Measurements from ENCODE around the gene PPARA. TPM values are rescaled to one million over a fixed set of nuclear protein-coding genes. Genes with fewer than 3 reads are reported as not detected.

Gene PPARA
- total RNA-seq, 1 donor from 2014 or later, result 13.0 TPM

DNA sequence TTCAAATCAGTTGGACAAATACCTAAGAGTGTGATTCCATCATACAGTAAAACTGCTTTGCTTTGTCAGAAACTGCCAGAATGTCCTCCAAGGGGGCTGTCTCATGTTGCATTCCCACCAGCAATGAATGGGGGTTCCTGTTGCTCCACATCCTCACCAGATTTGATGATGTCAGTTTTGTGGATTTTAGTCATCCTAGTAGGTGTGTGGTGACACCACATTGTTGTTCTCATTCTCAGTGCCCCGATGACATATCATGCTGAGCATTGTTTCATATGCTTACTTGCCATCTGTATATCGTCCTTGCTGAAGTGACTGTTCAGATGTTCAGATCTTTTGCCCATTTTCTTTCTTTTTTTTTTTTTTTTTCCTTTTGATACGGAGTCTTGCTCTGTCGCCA lies 62.7 kb downstream of the PPARA start:
- Mint-ChIP-seq H3K4me1 (no peaks in the 10 kb centered on the region), H3K9me3 (peaks cover 40% of the 10 kb centered on the region), H3K27me3 (ENCODE audit: low read depth) (no peaks in the 10 kb centered on the region), H3K36me3 (peaks cover 66% of the 10 kb centered on the region), H3K4me3 (no peak overlapping the region), H3K27ac (no peak overlapping the region)
- no peak for DNase-seq (ENCODE audit: low spot score in 2 of 2, unreplicated experiment in 2 of 2)
- TF ChIP-seq, protein P1, sequence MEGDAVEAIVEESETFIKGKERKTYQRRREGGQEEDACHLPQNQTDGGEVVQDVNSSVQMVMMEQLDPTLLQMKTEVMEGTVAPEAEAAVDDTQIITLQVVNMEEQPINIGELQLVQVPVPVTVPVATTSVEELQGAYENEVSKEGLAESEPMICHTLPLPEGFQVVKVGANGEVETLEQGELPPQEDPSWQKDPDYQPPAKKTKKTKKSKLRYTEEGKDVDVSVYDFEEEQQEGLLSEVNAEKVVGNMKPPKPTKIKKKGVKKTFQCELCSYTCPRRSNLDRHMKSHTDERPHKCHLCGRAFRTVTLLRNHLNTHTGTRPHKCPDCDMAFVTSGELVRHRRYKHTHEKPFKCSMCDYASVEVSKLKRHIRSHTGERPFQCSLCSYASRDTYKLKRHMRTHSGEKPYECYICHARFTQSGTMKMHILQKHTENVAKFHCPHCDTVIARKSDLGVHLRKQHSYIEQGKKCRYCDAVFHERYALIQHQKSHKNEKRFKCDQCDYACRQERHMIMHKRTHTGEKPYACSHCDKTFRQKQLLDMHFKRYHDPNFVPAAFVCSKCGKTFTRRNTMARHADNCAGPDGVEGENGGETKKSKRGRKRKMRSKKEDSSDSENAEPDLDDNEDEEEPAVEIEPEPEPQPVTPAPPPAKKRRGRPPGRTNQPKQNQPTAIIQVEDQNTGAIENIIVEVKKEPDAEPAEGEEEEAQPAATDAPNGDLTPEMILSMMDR (IDR thresholded peaks at IDR 0.05; ENCODE audit: unreplicated experiment), result no peak

DNA sequence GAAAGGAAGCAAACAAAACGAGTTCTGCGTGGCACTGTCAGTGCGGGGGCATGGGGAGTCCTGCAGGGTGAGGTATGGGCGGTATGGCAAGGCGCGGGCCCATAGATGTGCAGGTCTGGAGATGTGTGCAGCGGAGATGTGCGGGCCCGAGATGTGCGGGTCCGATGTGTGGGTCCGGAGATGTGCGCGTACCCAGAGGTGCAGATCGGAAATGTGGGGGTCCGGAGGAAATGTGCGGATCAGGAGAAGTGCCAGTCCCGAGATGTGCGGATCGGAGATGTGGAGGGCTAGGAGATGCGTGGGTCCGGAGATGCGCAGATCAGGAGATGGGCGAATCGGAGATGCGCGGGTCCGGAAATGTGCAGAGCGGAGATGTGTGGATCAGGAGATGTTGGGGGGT lies 63.8 kb downstream of the PPARA start:
- no peaks in the 10 kb centered on the region for H3K27me3 Mint-ChIP-seq (ENCODE audit: low read depth)
- TF ChIP-seq, protein P1 (IDR thresholded peaks at IDR 0.05; ENCODE audit: unreplicated experiment), result no peak
- H3K9me3 Mint-ChIP-seq, result peaks cover 31% of the 10 kb centered on the region
- no peaks in the 10 kb centered on the region for H3K4me1 Mint-ChIP-seq
- peaks cover 60% of the 10 kb centered on the region for H3K36me3 Mint-ChIP-seq
- H3K27ac Mint-ChIP-seq, result no peak overlapping the region
- DNase-seq (ENCODE audit: low spot score in 2 of 2, unreplicated experiment in 2 of 2), result no peak
- no peak overlapping the region for H3K4me3 Mint-ChIP-seq

GRCh38 chr22:46214616-46215015 lies 64.3 kb downstream of the PPARA start:
- TF ChIP-seq, protein P1 (IDR thresholded peaks at IDR 0.05; ENCODE audit: unreplicated experiment), result no peak
- no peak for DNase-seq (ENCODE audit: low spot score in 2 of 2, unreplicated experiment in 2 of 2)
- peaks cover 27% of the 10 kb centered on the region for H3K9me3 Mint-ChIP-seq
- H3K36me3 Mint-ChIP-seq, result peaks cover 60% of the 10 kb centered on the region
- peaks cover 1% of the 10 kb centered on the region for H3K4me1 Mint-ChIP-seq
- no peaks in the 10 kb centered on the region for H3K27me3 Mint-ChIP-seq (ENCODE audit: low read depth)
- no peak overlapping the region for H3K4me3 Mint-ChIP-seq
- H3K27ac Mint-ChIP-seq, result no peak overlapping the region

GRCh38 chr22:46219636-46220035 lies 69.3 kb downstream of the PPARA start:
- TF ChIP-seq, protein P1 (IDR thresholded peaks at IDR 0.05; ENCODE audit: unreplicated experiment), result no peak
- no peak for DNase-seq (ENCODE audit: low spot score in 2 of 2, unreplicated experiment in 2 of 2)
- Mint-ChIP-seq H3K27ac (no peak overlapping the region), H3K4me1 (peaks cover 2% of the 10 kb centered on the region), H3K27me3 (ENCODE audit: low read depth) (no peaks in the 10 kb centered on the region), H3K4me3 (no peak overlapping the region), H3K9me3 (no peaks in the 10 kb centered on the region), H3K36me3 (peaks cover 35% of the 10 kb centered on the region)

GRCh38 chr22:46220921-46221320 lies 70.6 kb downstream of the PPARA start:
- no peak overlapping the region for H3K27ac Mint-ChIP-seq
- peaks cover 34% of the 10 kb centered on the region for H3K36me3 Mint-ChIP-seq
- no peak for DNase-seq (ENCODE audit: low spot score in 2 of 2, unreplicated experiment in 2 of 2)
- H3K4me3 Mint-ChIP-seq, result no peak overlapping the region
- no peaks in the 10 kb centered on the region for H3K27me3 Mint-ChIP-seq (ENCODE audit: low read depth)
- H3K4me1 Mint-ChIP-seq, result peaks cover 2% of the 10 kb centered on the region
- TF ChIP-seq, protein P1 (IDR thresholded peaks at IDR 0.05; ENCODE audit: unreplicated experiment), result no peak
- H3K9me3 Mint-ChIP-seq, result no peaks in the 10 kb centered on the region

Data from mesothelial cell of epicardium (in vitro differentiated cells).